Measurements from ENCODE around the gene SNAPC3.

DNA sequence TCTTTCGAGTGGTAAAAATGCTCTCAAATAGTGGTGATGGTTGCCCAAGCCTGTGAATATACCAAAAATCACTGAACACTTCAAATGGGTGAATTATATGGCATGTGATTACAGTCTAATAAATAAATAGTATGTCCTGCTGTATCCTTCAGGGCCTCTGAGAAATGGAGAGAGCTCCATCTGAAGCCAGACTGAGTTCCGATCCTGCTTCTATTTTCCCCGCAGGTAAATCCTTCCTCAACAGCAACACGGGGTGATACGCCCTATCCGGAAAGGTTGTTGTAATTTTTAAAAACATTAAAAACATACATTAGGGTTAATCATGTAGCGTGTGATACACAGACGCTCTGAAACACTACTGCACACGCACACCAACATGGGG lies 695 bp upstream of the SNAPC3 start:
- no peak for TF ChIP-seq TCF7L2 (IDR thresholded peaks at IDR 0.05; ENCODE audit: low read depth, low read length)
- TF ChIP-seq, protein P1, sequence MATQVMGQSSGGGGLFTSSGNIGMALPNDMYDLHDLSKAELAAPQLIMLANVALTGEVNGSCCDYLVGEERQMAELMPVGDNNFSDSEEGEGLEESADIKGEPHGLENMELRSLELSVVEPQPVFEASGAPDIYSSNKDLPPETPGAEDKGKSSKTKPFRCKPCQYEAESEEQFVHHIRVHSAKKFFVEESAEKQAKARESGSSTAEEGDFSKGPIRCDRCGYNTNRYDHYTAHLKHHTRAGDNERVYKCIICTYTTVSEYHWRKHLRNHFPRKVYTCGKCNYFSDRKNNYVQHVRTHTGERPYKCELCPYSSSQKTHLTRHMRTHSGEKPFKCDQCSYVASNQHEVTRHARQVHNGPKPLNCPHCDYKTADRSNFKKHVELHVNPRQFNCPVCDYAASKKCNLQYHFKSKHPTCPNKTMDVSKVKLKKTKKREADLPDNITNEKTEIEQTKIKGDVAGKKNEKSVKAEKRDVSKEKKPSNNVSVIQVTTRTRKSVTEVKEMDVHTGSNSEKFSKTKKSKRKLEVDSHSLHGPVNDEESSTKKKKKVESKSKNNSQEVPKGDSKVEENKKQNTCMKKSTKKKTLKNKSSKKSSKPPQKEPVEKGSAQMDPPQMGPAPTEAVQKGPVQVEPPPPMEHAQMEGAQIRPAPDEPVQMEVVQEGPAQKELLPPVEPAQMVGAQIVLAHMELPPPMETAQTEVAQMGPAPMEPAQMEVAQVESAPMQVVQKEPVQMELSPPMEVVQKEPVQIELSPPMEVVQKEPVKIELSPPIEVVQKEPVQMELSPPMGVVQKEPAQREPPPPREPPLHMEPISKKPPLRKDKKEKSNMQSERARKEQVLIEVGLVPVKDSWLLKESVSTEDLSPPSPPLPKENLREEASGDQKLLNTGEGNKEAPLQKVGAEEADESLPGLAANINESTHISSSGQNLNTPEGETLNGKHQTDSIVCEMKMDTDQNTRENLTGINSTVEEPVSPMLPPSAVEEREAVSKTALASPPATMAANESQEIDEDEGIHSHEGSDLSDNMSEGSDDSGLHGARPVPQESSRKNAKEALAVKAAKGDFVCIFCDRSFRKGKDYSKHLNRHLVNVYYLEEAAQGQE (IDR thresholded peaks at IDR 0.05; ENCODE audit: insufficient read depth in 1 of 2, low read depth in 2 of 2, low read length in 1 of 2): no peak
- TF ChIP-seq, protein P2, sequence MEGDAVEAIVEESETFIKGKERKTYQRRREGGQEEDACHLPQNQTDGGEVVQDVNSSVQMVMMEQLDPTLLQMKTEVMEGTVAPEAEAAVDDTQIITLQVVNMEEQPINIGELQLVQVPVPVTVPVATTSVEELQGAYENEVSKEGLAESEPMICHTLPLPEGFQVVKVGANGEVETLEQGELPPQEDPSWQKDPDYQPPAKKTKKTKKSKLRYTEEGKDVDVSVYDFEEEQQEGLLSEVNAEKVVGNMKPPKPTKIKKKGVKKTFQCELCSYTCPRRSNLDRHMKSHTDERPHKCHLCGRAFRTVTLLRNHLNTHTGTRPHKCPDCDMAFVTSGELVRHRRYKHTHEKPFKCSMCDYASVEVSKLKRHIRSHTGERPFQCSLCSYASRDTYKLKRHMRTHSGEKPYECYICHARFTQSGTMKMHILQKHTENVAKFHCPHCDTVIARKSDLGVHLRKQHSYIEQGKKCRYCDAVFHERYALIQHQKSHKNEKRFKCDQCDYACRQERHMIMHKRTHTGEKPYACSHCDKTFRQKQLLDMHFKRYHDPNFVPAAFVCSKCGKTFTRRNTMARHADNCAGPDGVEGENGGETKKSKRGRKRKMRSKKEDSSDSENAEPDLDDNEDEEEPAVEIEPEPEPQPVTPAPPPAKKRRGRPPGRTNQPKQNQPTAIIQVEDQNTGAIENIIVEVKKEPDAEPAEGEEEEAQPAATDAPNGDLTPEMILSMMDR (IDR thresholded peaks at IDR 0.05): no peak

Measured in Panc1 (cell line).